GM21381 (cell line): ENCODE measurements around the gene SLC18B1.
A peak's percentile ranks its signal among the peaks of the same experiment; 100 is the strongest.

Source experiments
- ATAC-seq: cut with Tn5 transposase; IDR thresholded peaks from one replicate; pipeline ENCODE4 v1.9.1; 2021; ENCODE audit warnings: mild to moderate bottlenecking, moderate library complexity; ENCODE audit not compliant: unreplicated experiment

Gene SLC18B1

DNA sequence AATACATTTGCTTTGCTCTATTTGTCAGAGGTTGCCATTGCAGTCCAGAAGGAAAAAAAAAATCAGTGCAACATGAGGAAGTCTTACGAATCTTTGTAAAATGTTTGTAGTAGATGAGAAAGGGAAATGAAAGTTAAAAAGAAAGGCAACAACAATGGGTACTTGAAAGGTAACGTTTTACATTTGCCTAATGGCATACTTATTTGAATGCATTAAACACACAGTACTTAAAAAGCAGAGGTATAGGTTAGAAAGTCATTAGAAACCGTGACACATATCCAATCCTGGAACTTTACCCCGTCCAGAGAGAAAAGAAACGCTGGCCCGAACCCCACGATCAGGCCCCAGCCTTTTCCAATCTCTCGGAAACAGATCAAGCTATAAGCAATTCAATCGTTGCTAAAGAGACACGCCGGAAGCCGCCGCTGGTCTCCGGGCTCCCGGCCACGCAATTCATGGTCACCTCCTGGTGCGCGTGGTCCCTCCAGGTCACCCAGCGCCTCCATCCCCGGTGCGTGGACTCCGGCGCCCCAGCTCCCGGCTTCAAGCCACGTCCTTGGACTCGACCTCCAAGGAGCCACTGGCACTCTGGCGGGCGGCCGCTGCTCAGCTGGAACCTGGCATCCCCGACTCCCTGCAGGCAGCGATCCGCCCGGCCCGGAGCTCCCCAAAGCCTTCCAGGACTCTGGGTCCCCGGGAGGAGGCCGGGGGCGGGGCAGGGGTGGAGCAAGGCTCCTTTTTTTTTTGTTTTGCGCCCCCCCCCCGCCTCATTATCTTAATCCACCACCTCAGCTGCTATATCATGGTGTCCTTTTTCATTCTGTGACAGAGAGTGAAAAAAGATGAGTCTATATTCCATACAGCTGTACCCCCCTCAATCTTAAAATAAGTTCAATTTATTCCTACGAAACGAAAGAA lies at the start of gene SLC18B1:
SLC18B1 (minus strand) TSS at position 687 of the 918 bp plus-strand sequence; CDS start at position 506, 181 bp downstream.
- ATAC-seq, result peak; percentile 48

DNA sequence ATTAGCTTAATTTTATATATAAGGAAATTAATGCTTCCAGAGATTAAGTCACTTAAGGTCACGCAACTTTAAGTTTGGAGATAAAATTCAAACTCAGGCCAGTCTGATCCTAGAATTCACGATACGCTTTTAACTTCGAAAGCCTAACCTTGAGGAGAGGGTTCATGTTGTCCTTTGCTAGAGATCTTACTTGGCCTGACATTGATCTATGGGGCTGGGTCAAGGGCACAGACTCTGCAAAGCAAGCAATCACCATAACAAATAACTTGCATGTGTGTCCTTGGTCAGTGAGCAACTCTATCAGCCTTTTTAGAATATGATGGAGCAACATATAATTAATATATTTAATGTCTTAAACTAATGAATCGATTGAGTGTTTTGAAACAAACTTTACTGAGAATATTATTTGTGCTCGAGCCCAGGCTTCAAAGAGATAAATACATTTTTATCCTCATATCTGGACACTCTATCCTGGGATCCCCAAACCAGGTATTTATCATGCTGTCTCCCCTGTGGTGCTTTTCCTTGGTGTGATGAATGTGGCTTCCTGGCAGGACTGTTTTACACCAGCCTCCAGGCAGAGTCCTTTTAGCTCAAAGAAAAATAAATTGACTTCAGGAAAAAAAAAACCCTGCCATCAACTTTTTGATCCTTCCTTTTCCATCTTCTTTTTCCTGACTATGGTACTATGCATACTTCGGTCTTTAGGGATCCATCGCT lies 45.0 kb upstream of the SLC18B1 start:
- no peak for ATAC-seq

DNA sequence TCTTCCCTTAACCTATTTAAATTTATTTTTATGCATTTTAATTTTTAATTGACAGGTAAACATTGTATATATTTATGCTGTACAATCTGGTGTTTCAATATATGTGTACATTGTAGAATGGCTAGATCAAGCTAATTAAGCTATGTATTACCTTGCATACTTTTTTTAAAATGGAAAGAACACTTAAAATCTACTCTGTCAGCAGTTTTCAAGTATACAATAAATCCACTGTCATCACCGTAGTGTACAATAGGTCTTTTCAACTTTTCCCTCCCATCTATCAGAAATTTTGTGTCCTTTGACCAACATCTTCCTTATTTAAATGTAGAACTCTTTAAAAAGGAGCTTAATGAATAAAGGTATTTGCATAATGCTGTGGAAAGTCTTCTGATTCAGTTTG lies 43.5 kb upstream of the SLC18B1 start:
- ATAC-seq, result no peak

DNA sequence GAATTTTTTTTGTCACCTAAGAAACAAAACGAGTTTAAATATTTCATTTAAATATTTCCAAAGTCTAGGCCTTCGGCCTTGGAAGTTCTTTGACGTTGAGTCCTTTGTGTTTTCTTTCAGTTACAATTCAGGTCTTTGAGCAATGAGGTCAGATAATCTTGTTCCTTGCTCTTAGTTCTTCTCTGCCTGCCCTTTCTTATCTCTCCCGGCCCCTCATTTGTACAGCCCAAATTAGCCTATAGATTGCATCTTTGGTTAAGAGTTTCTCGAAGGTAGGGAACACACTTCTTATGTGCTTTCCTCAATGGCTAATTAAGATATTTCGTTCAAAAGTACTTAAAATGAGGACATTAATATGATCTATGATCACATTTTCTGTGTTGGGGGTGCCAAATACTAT lies 34.5 kb upstream of the SLC18B1 start:
- no peak for ATAC-seq

DNA sequence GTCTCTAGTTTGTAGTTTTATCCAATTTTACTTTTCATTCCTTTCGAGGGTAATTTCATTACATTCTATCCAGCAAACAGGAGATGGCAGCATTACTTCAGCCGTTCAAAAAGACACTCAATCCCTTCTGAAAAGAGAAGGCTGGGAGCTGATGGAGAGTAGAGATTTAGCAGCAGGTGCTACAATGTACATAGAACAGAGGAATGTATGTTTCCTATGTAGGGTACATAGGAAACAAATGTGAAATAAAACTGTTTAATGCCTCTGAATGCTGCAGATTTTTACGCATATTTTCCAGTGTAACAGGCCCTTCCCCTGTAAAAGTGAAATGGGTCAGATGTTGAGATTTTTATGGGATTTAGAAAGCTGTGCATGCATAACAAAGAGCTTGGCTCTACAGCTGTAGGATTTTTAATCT lies 31.9 kb upstream of the SLC18B1 start:
- ATAC-seq, result no peak

DNA sequence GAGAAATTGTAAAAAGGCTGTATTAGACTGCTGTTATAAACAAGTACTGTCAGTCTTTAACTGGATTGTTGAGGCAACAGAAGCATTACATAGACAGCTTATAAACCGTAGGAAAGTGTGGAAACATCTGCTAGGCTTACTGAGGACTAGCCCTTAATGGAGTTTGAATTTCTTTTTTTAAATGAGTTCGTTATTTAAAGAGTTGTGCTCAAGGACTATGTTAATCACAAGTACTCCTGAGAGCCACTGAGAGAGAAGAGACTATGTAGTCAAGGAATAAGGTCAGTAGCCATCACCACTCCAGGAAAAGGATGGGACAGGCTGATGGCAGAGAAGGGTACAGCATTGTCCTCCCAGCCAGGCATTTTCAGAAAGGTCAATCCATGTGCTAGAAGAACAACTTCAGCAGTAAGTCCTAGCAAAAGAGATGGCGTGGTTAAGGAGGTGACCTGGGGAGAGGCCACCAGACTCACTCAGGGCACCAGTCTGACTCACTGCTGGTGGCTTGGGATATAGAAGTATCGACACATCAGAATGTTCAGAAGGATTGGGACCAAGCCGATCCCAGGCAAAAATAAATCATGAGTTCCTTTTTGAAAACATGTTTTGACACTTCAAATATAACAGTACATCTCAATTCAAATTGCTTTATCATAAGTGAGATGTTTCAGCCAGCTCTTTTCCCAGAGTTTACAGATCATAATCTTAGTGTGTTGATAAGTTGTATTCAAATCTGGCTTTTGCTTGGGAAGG lies 22.4 kb upstream of the SLC18B1 start:
- no peak for ATAC-seq

DNA sequence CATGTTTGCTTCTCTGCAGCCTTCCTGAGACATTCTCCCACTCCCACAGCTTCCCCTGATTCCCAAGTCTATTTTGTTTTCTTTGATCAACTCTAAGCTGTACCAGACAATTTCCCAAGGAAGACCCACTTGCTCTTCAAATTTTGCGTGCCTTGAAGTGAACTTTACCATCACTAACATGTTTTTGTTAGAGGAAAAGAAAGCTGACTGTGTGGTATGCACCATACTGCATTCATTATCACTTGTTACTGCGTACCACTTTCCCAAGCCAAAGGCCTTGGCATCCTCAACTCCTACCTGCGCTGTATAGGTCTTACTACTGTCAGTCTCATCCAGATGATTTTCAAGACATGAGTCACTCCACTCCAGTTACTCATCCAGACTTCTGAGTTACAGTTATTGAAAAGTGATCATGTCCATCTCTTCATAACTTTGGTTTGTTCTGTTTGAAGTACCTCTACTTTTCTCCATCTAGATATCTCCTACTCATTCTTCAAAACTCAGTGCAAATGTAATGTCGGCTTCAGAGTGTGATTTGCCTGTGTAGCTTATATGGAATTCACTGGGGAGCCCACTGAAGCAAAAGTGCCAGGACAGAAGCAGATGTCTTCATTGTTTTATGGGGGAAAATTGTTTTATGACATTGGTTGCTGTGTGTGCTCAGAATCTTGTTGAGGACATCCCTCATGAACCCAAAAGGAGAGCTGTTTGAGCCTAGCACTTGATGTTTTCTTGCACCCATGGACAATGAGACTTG lies 21.1 kb upstream of the SLC18B1 start:
- ATAC-seq, result no peak

DNA sequence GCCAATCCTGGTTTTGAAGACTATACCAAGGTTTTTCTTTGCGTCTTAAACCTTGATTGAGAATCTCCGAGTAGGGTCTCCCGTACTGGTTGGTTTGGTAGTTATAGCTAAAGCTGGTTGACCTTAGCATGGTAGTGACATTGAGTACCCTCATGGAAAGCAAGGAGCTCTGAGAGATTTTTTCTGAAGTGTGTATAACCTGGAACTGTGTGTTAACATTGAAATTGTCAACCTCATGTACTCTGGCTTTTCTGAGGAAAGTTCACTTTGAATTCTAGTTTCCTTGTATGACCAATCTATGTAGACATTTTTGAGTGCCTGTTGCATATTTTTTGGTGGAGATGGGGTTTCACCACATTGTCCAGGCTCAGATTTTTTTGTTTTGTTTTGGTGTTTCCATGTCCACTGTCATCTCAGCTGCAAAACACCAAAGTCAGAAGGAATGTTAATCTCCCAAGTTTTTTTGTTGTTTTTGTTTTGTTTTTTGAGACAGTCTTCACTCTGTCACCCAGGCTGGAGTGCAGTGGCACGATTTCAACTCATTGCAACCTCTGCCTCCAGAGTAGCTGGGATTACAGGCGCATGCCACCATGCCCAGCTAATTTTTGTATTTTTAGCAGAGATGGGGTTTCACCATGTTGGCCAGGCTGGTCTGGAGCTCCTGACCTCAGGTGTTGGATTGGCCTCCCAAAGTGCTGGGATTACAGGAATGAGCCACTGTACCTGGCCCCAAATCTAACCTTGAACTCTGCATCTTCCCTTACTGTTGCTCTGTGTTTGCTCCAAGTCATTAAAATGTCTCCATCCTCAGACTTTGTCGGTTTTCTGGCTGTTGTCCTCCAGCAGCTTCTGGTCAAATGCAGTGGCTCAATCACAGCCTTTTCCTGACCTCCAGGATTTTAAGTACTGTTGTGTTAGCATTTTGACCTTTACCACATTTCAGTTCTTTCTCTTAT lies 20.2 kb upstream of the SLC18B1 start:
- no peak for ATAC-seq

DNA sequence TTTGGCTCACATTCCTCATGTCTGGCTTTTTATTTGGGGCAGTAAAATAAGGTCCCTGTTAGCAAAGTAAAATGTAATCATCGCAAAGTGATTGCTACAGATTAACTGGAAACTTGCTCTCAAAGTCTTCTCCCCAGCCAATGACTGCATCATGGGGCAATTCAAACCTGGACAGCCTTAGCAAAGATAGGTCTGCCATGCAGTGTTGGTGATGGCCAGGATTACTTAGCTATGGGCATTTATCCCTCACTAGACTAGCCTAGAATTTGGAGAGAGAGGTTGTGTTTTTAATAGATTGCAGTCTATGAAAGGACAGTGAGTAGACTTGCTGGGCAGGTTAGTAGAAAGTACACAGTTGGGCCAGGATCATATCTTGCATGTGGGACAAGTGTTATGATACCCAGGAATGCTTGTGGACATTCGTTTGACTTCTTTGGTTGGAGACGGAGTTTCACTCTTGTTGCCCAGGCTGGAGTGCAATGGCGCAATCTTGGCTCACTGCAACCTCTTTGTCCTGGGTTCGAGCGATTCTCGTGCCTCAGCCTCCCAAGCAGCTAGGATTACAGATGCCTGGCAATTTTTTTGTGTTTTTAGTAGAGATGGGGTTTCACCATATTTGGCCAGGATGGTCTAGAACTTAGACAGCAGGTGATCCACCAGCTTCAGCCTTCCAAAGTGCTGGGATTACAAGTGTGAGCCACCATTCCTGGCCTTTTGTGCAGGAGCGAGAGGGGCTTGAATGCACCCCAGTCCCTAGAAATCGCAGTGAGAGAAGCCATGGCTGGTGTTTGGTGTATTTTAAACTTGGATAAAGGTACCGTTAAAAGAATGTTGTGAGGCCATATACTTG lies 19.3 kb upstream of the SLC18B1 start:
- ATAC-seq, result no peak

DNA sequence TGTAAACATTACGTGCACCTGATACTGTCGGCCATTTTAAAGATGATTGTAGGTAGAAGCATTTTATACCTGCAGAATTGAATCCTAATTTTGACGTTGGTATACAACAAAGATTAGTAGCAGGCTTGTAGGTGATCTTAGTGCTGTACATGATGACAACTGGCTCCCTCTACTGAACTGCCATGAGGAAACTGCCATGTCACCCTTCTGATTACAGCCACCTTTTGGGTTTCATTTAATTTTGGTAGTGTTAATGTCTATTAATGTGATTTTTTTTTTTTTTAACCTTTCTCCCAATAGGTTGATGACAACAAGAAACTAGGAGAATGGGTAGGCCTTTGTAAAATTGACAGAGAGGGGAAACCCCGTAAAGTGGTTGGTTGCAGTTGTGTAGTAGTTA lies 18.2 kb upstream of the SLC18B1 start:
- ATAC-seq, result no peak

DNA sequence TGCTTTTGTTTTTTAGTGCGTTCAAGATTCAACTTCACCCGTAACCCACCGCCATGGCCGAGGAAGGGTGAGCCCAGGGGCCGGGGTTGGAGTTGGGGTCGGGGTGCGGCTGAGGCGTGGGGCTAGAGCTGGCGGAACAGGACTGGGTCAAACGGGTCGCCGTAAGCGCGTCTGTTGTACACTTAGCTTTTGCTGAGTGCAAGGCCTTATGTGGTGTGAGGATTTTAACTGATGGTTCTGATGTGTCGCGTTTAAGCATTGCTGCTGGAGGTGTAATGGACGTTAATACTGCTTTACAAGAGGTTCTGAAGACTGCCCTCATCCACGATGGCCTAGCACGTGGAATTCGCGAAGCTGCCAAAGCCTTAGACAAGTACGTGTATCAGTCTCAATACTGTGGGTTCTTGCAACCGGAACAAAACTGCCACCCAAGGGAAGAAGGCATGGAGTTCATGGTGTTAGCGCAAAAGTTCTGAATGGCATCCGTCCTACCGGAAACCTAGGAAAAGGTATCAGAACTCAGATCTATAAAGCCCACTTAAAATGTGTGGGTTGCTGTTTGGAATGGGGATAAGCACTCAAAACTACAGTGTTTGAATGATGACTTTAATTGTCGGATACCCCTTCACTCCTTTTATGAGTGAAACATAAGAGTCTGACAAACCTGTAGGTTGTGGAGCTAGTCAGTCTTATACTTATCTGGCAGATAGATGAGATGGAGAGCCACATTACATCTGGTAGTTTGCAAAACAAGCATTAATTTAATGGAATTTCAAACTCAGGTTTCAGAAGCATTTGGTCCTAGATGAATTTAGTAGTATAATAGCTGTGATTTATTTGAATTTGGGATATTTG lies 16.5 kb upstream of the SLC18B1 start:
- peak; percentile 18 for ATAC-seq

DNA sequence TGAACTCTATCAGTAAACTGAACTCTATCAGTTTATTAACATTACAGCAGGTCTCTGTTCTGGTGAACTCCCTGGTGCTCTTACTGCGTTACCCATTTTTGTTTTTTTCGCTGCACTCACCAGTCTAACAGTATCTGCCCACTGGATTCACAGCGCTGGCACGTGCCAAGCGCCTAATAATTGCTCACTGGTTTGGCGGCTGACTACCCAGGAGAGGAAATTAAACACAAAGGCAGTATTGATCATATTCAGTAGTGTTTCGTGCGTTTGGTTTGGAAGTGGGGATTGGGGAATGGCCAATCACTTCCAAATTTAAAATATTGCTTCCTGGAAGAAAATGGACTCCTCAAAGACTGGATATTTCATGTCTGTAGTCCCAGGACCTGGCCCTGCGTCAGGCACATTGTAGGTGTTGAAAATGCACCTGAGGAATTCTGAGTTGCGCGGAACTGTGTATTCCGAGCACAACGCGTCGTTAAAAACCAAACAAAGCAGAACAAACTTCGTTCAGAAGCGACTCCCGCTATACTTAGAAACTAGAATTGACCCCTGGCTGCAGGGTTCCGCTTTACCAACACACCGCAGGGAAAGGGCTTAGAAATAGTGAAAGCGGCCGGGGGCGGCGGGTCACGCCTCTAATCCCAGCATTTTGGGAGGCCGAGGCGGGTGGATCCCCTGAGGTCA lies 14.9 kb upstream of the SLC18B1 start:
- ATAC-seq, result peak; percentile 33

DNA sequence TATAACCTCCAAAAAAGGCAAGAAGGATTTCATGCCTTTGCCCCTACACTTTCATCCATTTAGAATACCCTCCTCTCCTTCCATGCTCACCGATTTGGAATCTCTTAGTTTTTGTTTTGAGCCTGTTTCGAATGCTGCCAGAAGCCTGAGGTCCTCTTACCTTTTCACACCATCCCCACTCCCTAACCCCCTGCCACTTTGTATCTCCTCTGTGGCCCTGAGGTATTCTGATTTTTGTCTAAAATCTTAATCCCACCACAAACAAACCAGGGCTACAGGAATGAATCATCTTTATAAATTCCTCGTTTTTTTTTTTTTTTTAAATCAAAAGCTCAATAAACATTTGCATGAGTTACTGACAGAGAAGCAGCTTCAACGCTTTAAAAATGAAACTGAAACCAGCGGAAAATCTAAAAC lies 14.3 kb upstream of the SLC18B1 start:
- ATAC-seq, result peak; percentile 3

DNA sequence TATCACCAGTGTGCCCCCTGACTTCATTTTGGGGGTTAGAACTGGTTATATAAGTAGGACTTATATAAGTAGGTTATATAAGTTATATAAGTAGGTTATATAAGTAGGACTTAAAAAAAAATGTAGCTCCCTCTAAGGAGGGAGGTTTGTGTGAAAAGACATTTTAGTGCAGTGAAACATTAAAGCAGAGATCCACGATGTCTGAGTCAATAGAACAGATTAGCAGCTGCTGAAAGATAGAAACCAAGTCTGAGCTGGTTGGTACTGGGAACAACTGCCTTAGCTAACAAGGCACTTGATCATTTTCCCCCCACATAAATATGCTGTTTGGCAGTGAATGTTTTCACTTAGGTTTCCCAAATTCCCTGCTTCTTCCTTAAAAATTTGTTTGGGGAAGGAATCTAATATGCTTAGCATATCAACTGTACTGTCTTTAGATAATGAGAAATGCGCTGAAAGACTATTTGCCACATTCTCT lies 13.9 kb upstream of the SLC18B1 start:
- ATAC-seq, result no peak

DNA sequence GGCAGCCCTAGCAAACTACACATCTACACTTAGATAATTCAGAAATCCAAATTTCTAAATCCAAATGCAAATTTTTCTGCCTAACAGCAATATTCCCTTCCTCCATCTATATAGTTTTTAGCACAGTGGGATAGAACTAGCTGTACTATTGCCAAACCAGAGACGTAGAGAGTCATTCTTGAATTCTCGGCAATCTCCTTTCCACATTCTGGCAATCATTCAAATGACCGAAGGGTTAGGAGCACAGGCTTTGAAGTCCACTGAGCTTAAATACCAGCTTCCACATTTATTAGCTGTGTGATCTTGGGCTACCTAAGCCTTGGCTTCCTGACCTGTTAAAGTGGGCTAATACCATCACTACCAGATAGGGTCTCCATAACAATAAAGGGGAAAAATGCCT lies 12.8 kb upstream of the SLC18B1 start:
- ATAC-seq, result no peak

DNA sequence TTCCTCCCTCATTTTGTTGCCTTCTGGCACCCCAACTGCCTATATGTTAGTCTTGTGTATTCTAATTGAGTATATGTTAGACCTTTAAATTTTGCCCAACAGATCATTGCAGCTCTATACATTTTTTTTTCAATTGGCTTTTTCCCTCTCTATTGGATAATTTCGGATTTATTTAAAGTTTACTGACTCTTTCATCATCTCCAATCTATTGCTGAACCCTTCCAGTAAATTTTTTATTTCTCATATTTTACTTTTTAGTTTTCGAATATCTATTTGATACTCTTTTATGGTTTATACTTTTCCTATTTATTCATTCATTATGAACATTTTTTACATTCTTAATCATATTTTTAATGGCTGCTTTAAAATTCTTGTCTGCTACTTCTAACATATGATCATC lies 7.1 kb upstream of the SLC18B1 start:
- ATAC-seq, result no peak

DNA sequence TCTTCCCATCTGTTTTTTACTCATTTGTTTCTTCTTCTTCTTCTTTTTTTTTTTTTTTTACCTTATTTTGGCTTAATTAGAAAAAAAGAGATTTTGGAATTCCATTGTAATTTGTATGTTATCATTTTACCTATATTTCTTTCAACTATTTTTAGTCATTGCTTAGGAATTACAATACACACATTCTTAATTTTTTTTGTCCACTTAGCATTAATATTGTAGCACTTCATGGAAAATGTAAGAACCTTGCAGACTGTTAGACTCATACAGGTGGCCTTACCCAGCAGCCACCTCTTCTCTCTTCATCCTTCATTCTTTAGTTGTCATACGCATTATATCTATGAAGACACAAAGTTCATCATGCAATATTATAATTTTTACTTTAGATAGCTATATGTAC lies 5.8 kb upstream of the SLC18B1 start:
- ATAC-seq, result no peak
